ENCODE results near the gene CRYBB2.
"Not testable (repeated sequence)": the region's sequence is repeated elsewhere in the genome, so short reads cannot be mapped to it uniquely, and the experiment has no call there.

The CRYBB2 gene, protein sequence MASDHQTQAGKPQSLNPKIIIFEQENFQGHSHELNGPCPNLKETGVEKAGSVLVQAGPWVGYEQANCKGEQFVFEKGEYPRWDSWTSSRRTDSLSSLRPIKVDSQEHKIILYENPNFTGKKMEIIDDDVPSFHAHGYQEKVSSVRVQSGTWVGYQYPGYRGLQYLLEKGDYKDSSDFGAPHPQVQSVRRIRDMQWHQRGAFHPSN

GRCh38 chr22:25219211-25219689 lies at the start of gene CRYBB2:
TSS of gene CRYBB2 (plus strand) at chr22:25219639. CDS start at chr22:25221430, 1,791 bp downstream.
- DNase-seq = no peak

- DNase-seq = no peak
Observed at GRCh38 chr22:25170426-25170980, 48.9 kb upstream of the CRYBB2 start.

DNA sequence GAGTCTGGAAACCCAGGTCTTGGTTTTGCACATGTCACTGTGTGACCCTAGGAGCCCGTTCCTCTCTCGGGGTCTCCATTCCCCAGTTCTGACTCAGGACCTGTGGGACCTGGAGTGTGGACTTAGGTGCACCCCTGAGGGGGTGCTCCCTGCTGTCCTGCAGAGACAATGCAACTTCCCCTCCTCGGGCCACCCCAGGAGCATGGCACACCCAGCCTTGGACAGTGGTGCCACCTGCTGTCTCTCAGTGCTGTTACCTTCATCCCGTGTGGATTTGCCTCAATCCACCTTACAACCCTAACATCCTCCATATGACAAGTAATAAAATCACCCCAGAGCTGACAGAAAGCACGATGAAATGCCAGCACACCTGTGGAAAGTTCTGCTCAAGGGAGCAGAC lies 47.3 kb upstream of the CRYBB2 start:
- no peak for DNase-seq

- no peak for DNase-seq
Observed at GRCh38 chr22:25174156-25174887, 45.1 kb upstream of the CRYBB2 start.

DNA sequence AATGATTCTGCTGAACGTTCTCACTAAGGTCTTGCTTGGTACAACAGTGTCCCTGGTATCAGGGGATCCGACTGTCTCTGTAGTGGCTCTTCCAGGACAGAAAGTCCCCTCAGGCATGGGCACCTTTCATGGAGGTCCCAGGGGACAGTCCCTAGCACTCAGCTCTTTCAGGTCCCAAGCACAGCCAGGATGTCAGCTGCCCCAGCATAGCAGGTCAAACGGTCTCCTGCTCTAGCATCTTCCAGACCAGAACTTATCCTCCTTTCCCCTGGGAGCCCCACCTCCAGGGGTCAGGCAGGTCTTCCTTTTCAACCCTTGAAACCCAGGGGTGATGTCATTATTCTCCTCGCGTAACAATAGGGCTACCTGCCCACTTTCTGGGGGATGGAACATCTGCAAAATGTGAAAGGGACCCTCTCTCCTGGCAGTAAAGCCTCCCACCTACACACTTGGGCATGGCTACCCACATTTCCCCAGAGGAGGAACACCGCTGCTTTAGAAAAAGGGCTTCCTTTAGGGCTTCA lies 44.5 kb upstream of the CRYBB2 start:
- no peak for DNase-seq

DNA sequence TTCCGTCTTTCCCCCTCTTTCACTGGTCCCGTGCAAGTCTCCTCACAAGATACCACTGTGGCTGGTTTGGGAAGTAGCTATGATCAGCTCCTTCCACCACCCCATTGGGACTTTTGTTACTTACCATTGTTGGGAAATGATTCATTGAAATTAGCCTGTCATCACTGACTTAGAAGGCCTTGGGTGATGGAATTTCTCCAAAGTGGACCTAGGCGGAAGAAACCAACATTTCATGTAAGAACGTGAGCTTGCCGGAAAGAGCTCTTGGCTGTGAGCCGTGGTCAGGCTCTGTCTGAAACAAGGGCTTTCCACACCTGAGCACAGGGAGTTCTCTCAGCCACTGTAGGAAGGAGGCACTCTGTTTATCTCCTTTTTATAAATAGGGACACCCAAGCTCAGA lies 43.3 kb upstream of the CRYBB2 start:
- DNase-seq = no peak

DNA sequence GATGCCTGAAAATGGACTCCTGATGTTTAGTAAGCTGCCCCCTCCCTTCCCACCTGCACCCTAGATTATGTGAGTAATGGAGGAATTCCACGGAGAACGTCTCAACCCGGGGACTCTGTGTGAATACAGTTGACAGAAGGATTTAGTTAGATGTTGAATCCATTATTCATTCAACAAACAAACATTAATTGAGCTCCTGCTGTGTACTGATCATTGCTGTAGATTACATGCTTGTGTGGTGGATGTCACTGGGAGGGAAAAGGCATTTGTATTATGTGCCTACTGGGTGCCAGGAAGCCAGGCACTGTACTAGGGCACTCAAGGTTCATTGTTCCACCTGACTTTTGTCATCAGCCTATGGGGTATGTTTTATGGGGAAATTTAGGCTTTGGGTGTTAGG lies 42.6 kb upstream of the CRYBB2 start:
- DNase-seq = no peak

GRCh38 chr22:25177226-25177625 lies 42.2 kb upstream of the CRYBB2 start:
- DNase-seq = no peak

DNA sequence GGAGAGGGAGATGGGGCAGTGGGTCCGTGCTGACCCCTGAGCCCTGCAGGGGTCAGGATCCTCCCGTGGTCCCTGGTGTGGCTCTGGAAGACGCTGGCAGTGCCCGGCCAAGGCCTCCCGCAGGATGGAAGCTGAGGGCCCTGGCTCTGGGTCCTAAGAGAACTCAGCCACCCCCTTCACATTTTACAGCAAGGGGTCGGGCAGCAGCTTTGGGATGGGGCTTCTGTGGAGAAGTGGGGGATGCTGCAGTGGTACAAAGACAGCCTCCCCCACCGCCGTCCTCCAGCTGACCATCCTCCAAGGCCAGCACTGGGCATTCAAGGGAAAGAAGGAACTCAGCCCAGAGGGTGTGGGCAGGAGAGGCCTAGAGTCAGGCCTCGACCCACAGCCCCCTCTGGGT lies 41.5 kb upstream of the CRYBB2 start:
- DNase-seq = no peak

DNA sequence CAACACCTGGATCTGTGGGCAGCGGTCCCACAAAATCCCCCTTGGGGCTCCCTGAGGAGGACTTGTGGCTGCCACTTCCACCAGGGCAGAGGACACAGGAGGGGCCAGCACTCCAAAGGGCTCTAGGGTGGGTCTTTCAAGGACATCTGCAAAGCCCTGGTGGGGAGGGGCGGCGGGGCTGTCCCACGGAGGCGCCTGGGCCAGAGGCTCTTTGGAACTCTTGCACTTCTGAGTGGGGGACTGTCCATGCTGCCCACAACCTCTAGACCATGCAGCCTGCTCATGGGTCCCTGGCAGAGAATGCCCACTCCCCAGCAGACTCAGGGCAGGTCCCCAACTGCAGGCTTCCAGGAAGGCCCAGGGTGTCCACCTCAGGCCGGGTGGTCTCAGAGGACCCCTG lies 41.1 kb upstream of the CRYBB2 start:
- DNase-seq = not testable (repeated sequence)

GRCh38 chr22:25178869-25179631 lies 40.4 kb upstream of the CRYBB2 start:
- not testable (repeated sequence) for DNase-seq

DNA sequence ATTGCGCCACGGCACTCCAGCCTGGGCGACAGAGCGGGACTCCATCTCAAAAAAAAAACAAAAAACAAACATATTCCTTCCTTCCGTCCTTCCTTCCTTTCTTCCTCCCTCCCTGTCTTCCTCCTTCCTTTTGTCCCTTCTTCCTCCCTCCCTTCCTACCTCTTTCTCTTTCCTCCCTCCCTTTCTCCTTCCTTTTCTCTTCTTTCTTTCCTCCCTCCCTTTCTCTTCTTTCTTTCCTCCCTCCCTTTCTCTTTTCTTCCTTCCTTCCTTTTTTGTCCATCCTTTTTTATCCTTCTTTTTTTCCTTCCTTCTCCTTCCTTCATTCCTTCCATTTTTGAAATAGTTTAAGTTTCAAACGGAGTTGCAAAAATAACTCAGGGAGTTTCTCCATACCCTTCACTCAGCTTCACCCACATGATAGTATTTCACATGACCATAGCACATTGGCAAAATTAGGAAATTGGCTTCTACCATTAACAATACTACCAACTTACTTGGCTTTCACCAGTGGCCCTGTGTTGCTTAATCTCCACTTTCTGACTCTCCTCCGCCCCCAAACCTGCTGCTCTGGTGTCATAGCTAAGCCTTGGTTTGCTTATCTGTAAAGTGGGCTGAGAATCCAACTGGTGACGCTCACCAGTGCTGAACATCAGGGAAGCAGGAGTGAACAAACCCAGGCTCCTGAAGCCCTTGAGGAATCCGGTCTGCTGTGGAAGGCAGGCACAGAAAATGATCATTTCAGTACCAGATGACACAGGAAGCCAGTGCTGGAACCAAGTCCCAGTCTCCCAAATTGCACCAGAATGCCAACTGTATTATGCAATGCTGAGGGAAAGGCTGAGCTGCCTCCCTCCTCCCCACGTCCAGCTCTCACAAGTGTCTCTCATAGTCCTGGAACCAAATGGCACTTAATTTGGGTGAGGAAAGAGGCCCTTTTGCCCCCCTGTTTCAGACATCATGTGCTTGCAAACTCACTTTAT lies 37.0 kb upstream of the CRYBB2 start:
- DNase-seq = no peak

- DNase-seq = no peak
Observed at GRCh38 chr22:25183949-25184619, 35.4 kb upstream of the CRYBB2 start.

DNA sequence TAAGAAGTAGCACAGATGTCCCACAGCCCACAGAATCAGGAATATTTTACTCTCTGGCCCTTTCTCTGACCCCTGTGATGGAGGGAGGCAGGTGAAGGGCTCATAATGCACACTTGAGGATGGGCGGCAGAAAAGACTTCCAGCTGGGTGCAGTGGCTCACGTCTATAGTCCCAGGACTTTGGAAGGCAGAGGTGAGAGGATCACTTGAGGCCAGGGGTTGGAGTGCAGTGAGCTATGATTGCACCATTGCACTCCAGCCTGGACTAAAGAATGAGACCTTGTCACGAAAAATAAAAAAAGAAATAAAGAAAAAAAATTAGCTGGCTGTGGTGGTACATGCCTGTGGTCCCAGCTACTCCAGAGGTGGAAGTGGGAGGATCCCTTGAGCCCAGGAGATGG lies 33.3 kb upstream of the CRYBB2 start:
- DNase-seq = no peak

- no peak for DNase-seq
Observed at GRCh38 chr22:25187469-25187868, 32.0 kb upstream of the CRYBB2 start.

- no peak for DNase-seq
Observed at GRCh38 chr22:25192406-25192805, 27.0 kb upstream of the CRYBB2 start.

DNA sequence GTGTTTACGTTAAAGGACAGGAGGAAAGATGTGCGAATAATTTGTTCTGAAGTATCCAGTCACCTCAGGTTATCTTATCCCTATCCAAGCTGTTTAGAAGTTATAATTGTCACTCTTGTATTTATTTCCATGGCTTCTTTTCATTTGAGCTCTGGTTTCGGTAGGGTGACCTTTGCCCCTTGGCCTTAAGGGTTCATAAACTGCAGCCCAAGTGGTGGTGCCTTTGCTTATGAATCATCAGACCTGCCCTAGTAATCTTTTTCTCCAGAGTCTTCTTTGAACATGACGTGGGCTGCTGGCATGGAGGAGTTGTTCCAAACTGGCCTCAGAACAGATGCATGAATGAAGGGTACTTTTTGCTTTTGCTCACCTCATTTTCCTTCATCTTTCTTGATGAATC lies 26.3 kb upstream of the CRYBB2 start:
- no peak for DNase-seq

DNA sequence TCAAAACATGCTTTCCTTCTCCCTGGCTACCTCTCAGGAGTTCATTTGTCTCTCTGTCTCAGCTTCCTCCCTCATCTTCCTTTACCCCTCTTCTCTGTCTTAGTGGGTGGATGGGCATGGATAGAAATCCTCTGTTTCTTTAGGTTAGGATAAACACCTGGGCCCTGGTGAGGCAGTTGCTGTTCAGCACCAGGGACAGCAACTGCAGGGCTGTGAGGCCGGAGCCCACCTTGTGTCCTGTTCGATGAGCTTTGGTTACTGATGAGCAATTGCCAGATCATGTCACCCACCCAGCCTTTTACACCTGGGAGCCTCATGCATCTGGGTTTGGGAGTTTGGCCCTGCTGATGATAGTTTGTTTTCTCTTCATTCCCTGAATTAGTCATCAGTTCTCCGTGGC lies 25.9 kb upstream of the CRYBB2 start:
- DNase-seq = no peak

DNA sequence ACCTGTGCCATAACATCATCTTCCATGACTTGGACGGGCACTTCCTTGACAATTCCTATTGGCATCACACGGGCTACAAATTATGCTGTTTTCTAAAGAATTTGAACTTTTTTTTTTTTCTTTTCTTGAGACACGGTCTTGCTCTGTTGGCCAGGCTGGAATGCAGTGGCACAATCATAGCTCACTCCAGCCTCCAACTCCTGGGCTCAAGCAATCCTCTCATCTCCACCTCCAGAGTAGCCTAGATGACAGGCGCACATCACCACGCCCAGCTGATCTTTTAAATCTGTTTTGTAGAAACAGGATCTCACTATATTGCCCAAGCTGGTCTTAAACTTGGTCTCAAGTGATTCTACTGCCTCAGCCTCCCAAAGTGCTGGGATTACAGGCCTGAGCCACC lies 23.1 kb upstream of the CRYBB2 start:
- no peak for DNase-seq

GRCh38 chr22:25197340-25197739 lies 22.1 kb upstream of the CRYBB2 start:
- DNase-seq = no peak

DNA sequence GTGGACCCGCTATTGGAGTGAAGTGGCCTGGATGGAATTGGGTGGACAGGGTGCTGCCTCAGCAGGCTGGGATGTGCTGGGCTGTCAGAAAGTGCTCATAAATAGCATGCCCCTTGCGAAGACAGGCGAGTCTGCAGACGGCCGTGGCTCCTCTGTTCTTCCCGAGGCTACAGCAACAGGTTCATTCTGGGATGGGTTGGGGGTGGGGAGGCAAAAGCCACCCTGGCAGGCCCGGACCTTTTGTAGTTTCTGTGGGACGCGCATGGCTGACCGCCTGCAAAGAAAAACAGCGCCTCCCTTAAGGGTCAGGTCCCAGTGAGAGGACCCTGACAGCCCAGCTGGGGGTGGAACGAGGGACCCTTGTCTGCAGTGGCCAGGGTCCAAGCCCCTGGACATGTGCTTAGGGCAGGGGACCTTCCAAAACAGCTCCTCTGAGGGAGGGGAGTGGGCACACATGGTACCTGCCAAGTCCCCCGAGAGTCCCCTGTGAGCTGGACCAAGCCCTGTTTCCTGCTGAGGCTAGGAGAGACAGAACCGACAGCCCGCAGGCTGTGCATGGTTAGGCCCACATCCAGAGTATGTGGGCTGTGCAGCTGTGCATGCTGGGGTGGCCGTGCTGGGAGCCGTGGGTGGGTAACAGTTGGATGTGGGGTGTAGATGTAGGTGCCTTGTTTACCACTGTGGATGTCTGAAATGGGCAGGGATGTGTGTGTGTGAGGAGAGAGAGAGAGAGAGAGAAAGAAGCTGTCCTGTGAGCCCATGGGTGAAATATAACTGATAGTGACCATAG lies 19.5 kb upstream of the CRYBB2 start, which contains the start of gene CRYBB3:
Gene CRYBB3, plus strand, starts transcription at position 128 of the 790 bp plus-strand sequence. CDS start 1,539 bp downstream, outside the sequence.
- no peak for DNase-seq
